SH-SY5Y (cell line): Measurements from ENCODE around the gene RAB3GAP2.

Source experiments
- GATA2 ChIP-seq: IDR thresholded peaks from 2 replicates; pipeline ENCODE4 v1.6.1; 2011; ENCODE audit warnings: mild to moderate bottlenecking, low read depth, low read length
- GATA3 ChIP-seq: IDR thresholded peaks from 2 replicates; pipeline ENCODE4 v1.6.1; 2011; ENCODE audit warnings: low read depth, mild to moderate bottlenecking, low read length, moderate library complexity

RAB3GAP2 gene

GRCh38 chr1:220272047-220272840, at the start of gene RAB3GAP2:
Gene RAB3GAP2, minus strand, starts transcription at chr1:220272453. Its CDS starts 116 bp downstream, at chr1:220272337.
- no peak for TF ChIP-seq GATA3
- TF ChIP-seq GATA2 = no peak

GRCh38 chr1:220321758-220322157, 49.5 kb upstream of the RAB3GAP2 start:
- TF ChIP-seq GATA3 (no peak), GATA2 (no peak)

GRCh38 chr1:220320709-220321108, 48.5 kb upstream of the RAB3GAP2 start:
- no peak for TF ChIP-seq GATA2
- no peak for TF ChIP-seq GATA3

GRCh38 chr1:220318673-220319072, 46.4 kb upstream of the RAB3GAP2 start:
- no peak for TF ChIP-seq GATA2
- TF ChIP-seq GATA3 = no peak

- TF ChIP-seq GATA2 = no peak
- no peak for TF ChIP-seq GATA3
Measured at GRCh38 chr1:220317161-220317560, 44.9 kb upstream of the RAB3GAP2 start.

GRCh38 chr1:220316305-220316704, 44.1 kb upstream of the RAB3GAP2 start:
- no peak for TF ChIP-seq GATA3
- no peak for TF ChIP-seq GATA2

- TF ChIP-seq GATA2 = no peak
- TF ChIP-seq GATA3 = no peak
Measured at GRCh38 chr1:220315070-220315839, 43.0 kb upstream of the RAB3GAP2 start.

GRCh38 chr1:220313576-220313975, 41.3 kb upstream of the RAB3GAP2 start:
- no peak for TF ChIP-seq GATA2
- no peak for TF ChIP-seq GATA3

- TF ChIP-seq GATA2 = no peak
- TF ChIP-seq GATA3 = no peak
Measured at GRCh38 chr1:220307607-220308006, 35.4 kb upstream of the RAB3GAP2 start.

- TF ChIP-seq GATA2 = no peak
- TF ChIP-seq GATA3 = no peak
Measured at GRCh38 chr1:220306339-220306738, 34.1 kb upstream of the RAB3GAP2 start.

- TF ChIP-seq GATA3 (no peak), GATA2 (no peak)
Measured at GRCh38 chr1:220303871-220304270, 31.6 kb upstream of the RAB3GAP2 start.

- no peak for TF ChIP-seq GATA3
- no peak for TF ChIP-seq GATA2
Measured at GRCh38 chr1:220301630-220302029, 29.4 kb upstream of the RAB3GAP2 start.

- TF ChIP-seq GATA2 = no peak
- TF ChIP-seq GATA3 = no peak
Measured at GRCh38 chr1:220300442-220301121, 28.3 kb upstream of the RAB3GAP2 start.

GRCh38 chr1:220299337-220299736, 27.1 kb upstream of the RAB3GAP2 start:
- no peak for TF ChIP-seq GATA3
- TF ChIP-seq GATA2 = no peak
